Measurements from ENCODE around the gene PTPRF.

Gene PTPRF

GRCh38 chr1:43621861-43622260, 91.2 kb downstream of the PTPRF start:
- Histone ChIP-seq H3K27ac (no peak overlapping the region), H3K27me3 (ENCODE audit: insufficient read depth, low read depth, severe bottlenecking) (no peaks in the 10 kb centered on the region), H3K4me3 (ENCODE audit: low read depth, low read length) (no peak overlapping the region), H3K36me3 (peaks cover 46% of the 10 kb centered on the region), H3K9me3 (ENCODE audit: severe bottlenecking) (no peaks in the 10 kb centered on the region)
- DNase-seq: no peak
- no peak for TF ChIP-seq CTCF (IDR thresholded peaks at IDR 0.05; ENCODE audit: low read depth, low read length)

GRCh38 chr1:43622471-43622870, 91.8 kb downstream of the PTPRF start:
- DNase-seq: no peak
- no peaks in the 10 kb centered on the region for H3K27me3 ChIP-seq (ENCODE audit: insufficient read depth, low read depth, severe bottlenecking)
- TF ChIP-seq CTCF (IDR thresholded peaks at IDR 0.05; ENCODE audit: low read depth, low read length): no peak
- peaks cover 45% of the 10 kb centered on the region for H3K36me3 ChIP-seq
- H3K27ac ChIP-seq: no peak overlapping the region
- no peaks in the 10 kb centered on the region for H3K9me3 ChIP-seq (ENCODE audit: severe bottlenecking)
- H3K4me3 ChIP-seq (ENCODE audit: low read depth, low read length): no peak overlapping the region

GRCh38 chr1:43622901-43623780, 92.5 kb downstream of the PTPRF start:
- TF ChIP-seq CTCF (IDR thresholded peaks at IDR 0.05; ENCODE audit: low read depth, low read length): no peak
- DNase-seq: no peak
- Histone ChIP-seq H3K27ac (no peak overlapping the region), H3K36me3 (peaks cover 38% of the 10 kb centered on the region), H3K9me3 (ENCODE audit: severe bottlenecking) (no peaks in the 10 kb centered on the region), H3K4me3 (ENCODE audit: low read depth, low read length) (no peak overlapping the region), H3K27me3 (ENCODE audit: insufficient read depth, low read depth, severe bottlenecking) (no peaks in the 10 kb centered on the region)

- Histone ChIP-seq H3K27me3 (ENCODE audit: insufficient read depth, low read depth, severe bottlenecking) (no peaks in the 10 kb centered on the region), H3K36me3 (peaks cover 19% of the 10 kb centered on the region), H3K4me3 (ENCODE audit: low read depth, low read length) (no peak overlapping the region), H3K27ac (no peak overlapping the region), H3K9me3 (ENCODE audit: severe bottlenecking) (no peaks in the 10 kb centered on the region)
- no peak for TF ChIP-seq CTCF (IDR thresholded peaks at IDR 0.05; ENCODE audit: low read depth, low read length)
- no peak for DNase-seq
Observed at GRCh38 chr1:43625063-43625780, 94.5 kb downstream of the PTPRF start.

- Histone ChIP-seq H3K36me3 (no peaks in the 10 kb centered on the region), H3K27me3 (ENCODE audit: insufficient read depth, low read depth, severe bottlenecking) (no peaks in the 10 kb centered on the region), H3K4me3 (ENCODE audit: low read depth, low read length) (no peak overlapping the region), H3K27ac (no peak overlapping the region), H3K9me3 (ENCODE audit: severe bottlenecking) (no peaks in the 10 kb centered on the region)
- no peak for TF ChIP-seq CTCF (IDR thresholded peaks at IDR 0.05; ENCODE audit: low read depth, low read length)
- no peak for DNase-seq
Observed at GRCh38 chr1:43632135-43632670, 101.5 kb downstream of the PTPRF start.

All from WERI-Rb-1 (cell line).